Measurements from ENCODE around the gene EPB41L2.

GRCh38 chr6:130846501-130846900, 216.5 kb downstream of the EPB41L2 start:
- TF ChIP-seq, protein P1, sequence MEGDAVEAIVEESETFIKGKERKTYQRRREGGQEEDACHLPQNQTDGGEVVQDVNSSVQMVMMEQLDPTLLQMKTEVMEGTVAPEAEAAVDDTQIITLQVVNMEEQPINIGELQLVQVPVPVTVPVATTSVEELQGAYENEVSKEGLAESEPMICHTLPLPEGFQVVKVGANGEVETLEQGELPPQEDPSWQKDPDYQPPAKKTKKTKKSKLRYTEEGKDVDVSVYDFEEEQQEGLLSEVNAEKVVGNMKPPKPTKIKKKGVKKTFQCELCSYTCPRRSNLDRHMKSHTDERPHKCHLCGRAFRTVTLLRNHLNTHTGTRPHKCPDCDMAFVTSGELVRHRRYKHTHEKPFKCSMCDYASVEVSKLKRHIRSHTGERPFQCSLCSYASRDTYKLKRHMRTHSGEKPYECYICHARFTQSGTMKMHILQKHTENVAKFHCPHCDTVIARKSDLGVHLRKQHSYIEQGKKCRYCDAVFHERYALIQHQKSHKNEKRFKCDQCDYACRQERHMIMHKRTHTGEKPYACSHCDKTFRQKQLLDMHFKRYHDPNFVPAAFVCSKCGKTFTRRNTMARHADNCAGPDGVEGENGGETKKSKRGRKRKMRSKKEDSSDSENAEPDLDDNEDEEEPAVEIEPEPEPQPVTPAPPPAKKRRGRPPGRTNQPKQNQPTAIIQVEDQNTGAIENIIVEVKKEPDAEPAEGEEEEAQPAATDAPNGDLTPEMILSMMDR (IDR thresholded peaks at IDR 0.05), result no peak
- TF ChIP-seq EZH2 (IDR thresholded peaks at IDR 0.05), result no peak
